Panc1 (cell line): ENCODE results near the gene FOXK2. TPM values are rescaled to one million over a fixed set of nuclear protein-coding genes. Genes with fewer than 3 reads are reported as not detected.

ENCODE experiments used
- ATAC-seq: fragments of 200-7000 bp; cut with Tn5 transposase; 2 replicates; pipeline ENCODE4 v1.9.1; 2020; ENCODE audit warnings: mild to moderate bottlenecking, moderate library complexity
- BruUV-seq: library from RNA; stranded (reverse); fragments of 400-500 nt; replicated peaks from 2 replicates; lab custom pipeline; 2021; lab: Mats Ljungman, UMichigan
- CTCF ChIA-PET: fragments of 300-600 bp; sonication (Branson Sonifier 250); formaldehyde crosslinking; loops from one replicate; lab custom pipeline; 2022; ENCODE audit warnings: antibody characterized with exemption; lab: Charles Lee
- POLR2A ChIA-PET: fragments of 300-600 bp; sonication (Branson Sonifier 250); formaldehyde crosslinking; loops from one replicate; lab custom pipeline; 2022; ENCODE audit warnings: antibody characterized with exemption; lab: Charles Lee
- DNase-seq: peaks from one replicate; pipeline ENCODE4 v3.0.0-alpha.2; 2010; ENCODE audit warnings: low read depth, low spot score
- H3K27ac ChIP-seq: 2 replicates; pipeline ENCODE4 v1.5.1; 2011; ENCODE audit warnings: mild to moderate bottlenecking, low read length, inconsistent platforms
- H3K27me3 ChIP-seq: fragments of 200-500 bp; sonication (Bioruptor generic); 2 replicates; pipeline ENCODE4 v1.6.0; 2014; ENCODE audit warnings: low read length, inconsistent platforms; ENCODE audit not compliant: control insufficient read depth, insufficient read depth
- H3K36me3 ChIP-seq: fragments of 200-500 bp; sonication (Bioruptor generic); 2 replicates; pipeline ENCODE4 v1.5.1; 2014; ENCODE audit warnings: inconsistent platforms, mild to moderate bottlenecking, low read length, moderate library complexity; ENCODE audit not compliant: control insufficient read depth, insufficient read depth
- H3K4me1 ChIP-seq: 2 replicates; pipeline ENCODE4 v1.5.1; 2011; ENCODE audit warnings: inconsistent platforms, mild to moderate bottlenecking, low read length, moderate library complexity; ENCODE audit not compliant: control insufficient read depth, insufficient read depth
- H3K4me3 ChIP-seq, 2 experiments: 2 replicates each; pipeline ENCODE4 v1.5.1; 2011 to 2012; ENCODE audit warnings: low read depth in 2 of 2, low read length in 2 of 2, mild to moderate bottlenecking in 2 of 2, inconsistent platforms in 1 of 2, moderate library complexity in 1 of 2
- H3K9me3 ChIP-seq: fragments of 200-500 bp; sonication (Bioruptor generic); 2 replicates; pipeline ENCODE4 v1.5.1; 2014; ENCODE audit warnings: low read depth, mild to moderate bottlenecking, inconsistent platforms, low read length, moderate library complexity; ENCODE audit not compliant: control insufficient read depth, insufficient read depth
- CTCF ChIP-seq: fragments of 450-650 bp; IDR thresholded peaks from 2 replicates; pipeline ENCODE4 v1.5.1; 2017; ENCODE audit warnings: mild to moderate bottlenecking
- POLR2AphosphoS5 ChIP-seq: IDR thresholded peaks from 2 replicates; pipeline ENCODE4 v1.6.1; 2012; ENCODE audit warnings: mild to moderate bottlenecking, low read depth, low read length, moderate library complexity
- SIN3A ChIP-seq: IDR thresholded peaks from 2 replicates; pipeline ENCODE4 v1.6.1; 2012; ENCODE audit warnings: low read depth, mild to moderate bottlenecking, low read length, moderate library complexity, borderline replicate concordance; ENCODE audit not compliant: insufficient read depth
- TCF7L2 ChIP-seq: IDR thresholded peaks from 2 replicates; pipeline ENCODE4 v1.6.1; 2011; ENCODE audit warnings: mild to moderate bottlenecking, low read depth, low read length, inconsistent platforms
- in situ Hi-C: cut with HindIII; loops from 2 replicates; pipeline ENCODE4 v1.10.0; 2016; ENCODE audit warnings: low sequenced_read_pairs, low pct_unique_long_range_greater_than_20kb
- intact Hi-C: fragments of 100-400 bp; cut with micrococcal nuclease; formaldehyde crosslinking; loops from one replicate; pipeline ENCODE4 v1.10.0; 2022; ENCODE audit not compliant: unreplicated experiment
- total RNA-seq: library from RNA; stranded (reverse); gene quantifications from one replicate; pipeline ENCODE4 v1.2.1, GENCODE V29; 2021; ENCODE audit not compliant: unreplicated experiment
- TF ChIP-seq, protein P1 (sequence below), 2 experiments: IDR thresholded peaks; 2 replicates each; pipeline ENCODE4 v1.6.1; 2011 to 2012; ENCODE audit warnings: low read depth in 2 of 2, control low read depth in 1 of 2, low read length in 1 of 2, mild to moderate bottlenecking in 1 of 2, moderate library complexity in 1 of 2; ENCODE audit not compliant: insufficient read depth in 1 of 2

FOXK2 gene
- total RNA-seq, 1 experiment from 2014 or later = 143 TPM

DNA sequence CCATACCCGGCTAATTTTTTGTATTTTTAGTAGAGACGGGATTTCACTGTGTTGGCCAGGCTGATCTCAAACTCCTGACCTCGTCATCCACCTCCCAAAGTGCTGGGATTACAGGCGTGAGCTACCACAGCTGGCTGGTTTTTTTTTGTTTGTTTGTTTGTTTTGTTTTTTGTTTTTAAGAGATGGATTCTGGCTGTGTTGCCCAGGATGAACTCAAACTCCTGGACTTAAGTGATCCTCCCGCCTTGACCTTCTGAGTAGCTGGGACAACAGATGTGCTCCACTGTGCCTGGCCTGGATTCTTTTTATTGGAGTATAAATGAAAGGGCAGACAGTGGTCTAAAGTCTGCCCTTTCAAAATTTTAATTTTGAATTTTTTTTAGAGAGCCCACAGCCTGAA, 44.7 kb downstream of the FOXK2 start:
- Histone ChIP-seq H3K27me3 (no peaks in the 10 kb centered on the region), H3K27ac (no peak overlapping the region), H3K9me3 (no peaks in the 10 kb centered on the region), H3K4me1 (peaks cover 9% of the 10 kb centered on the region; the same call in 1 of the 2 replicates), H3K4me3 (no peak overlapping the region), H3K36me3 (no peaks in the 10 kb centered on the region; the same call in 1 of the 2 replicates)
- CTCF ChIA-PET = no interaction called here
- intact Hi-C loops = no loop called here
- no TSS peak for BruUV-seq
- TF ChIP-seq, protein P1, sequence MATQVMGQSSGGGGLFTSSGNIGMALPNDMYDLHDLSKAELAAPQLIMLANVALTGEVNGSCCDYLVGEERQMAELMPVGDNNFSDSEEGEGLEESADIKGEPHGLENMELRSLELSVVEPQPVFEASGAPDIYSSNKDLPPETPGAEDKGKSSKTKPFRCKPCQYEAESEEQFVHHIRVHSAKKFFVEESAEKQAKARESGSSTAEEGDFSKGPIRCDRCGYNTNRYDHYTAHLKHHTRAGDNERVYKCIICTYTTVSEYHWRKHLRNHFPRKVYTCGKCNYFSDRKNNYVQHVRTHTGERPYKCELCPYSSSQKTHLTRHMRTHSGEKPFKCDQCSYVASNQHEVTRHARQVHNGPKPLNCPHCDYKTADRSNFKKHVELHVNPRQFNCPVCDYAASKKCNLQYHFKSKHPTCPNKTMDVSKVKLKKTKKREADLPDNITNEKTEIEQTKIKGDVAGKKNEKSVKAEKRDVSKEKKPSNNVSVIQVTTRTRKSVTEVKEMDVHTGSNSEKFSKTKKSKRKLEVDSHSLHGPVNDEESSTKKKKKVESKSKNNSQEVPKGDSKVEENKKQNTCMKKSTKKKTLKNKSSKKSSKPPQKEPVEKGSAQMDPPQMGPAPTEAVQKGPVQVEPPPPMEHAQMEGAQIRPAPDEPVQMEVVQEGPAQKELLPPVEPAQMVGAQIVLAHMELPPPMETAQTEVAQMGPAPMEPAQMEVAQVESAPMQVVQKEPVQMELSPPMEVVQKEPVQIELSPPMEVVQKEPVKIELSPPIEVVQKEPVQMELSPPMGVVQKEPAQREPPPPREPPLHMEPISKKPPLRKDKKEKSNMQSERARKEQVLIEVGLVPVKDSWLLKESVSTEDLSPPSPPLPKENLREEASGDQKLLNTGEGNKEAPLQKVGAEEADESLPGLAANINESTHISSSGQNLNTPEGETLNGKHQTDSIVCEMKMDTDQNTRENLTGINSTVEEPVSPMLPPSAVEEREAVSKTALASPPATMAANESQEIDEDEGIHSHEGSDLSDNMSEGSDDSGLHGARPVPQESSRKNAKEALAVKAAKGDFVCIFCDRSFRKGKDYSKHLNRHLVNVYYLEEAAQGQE (IDR thresholded peaks at IDR 0.05; ENCODE audit: insufficient read depth in 1 of 2, low read depth in 2 of 2, low read length in 1 of 2) = no peak
- TF ChIP-seq SIN3A (no peak), TCF7L2 (no peak), POLR2AphosphoS5 (no peak), CTCF (no peak)
- POLR2A ChIA-PET = no interaction called here
- DNase-seq (no peak), ATAC-seq (no peak)
- in situ Hi-C loops = no loop called here

DNA sequence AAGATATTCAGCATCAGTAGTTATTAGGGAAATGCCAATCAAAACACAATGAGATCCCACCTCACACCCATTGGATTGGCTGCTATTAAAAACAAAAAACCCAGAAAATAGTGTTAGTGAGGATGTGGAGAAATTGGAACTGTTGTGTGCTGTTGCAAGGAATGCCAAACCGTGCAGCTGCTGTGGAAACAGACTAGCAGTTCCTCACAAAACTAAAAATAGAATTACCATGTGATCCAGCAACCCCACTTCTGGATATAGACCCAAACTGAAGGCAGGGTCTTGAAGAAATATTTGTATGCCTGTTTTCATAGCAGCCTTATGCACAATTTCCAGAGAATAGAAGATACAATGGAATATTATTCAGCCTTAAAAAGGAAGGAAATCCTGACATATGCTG, 46.0 kb downstream of the FOXK2 start:
- in situ Hi-C loops (no loop called here), intact Hi-C loops (no loop called here)
- ATAC-seq (no peak), DNase-seq (no peak)
- peaks cover 2% of the 10 kb centered on the region; the same call in 1 of the 2 replicates for H3K36me3 ChIP-seq
- H3K4me3 ChIP-seq = no peak overlapping the region
- TSS peak; percentile 59 for BruUV-seq
- TF ChIP-seq, protein P1 (IDR thresholded peaks at IDR 0.05; ENCODE audit: insufficient read depth in 1 of 2, low read depth in 2 of 2, low read length in 1 of 2) = no peak
- TF ChIP-seq TCF7L2 (no peak), POLR2AphosphoS5 (no peak), SIN3A (no peak), CTCF (no peak)
- ChIA-PET POLR2A (no interaction called here), CTCF (no interaction called here)
- H3K9me3 ChIP-seq = no peaks in the 10 kb centered on the region
- peaks cover 3% of the 10 kb centered on the region; the same call in 1 of the 2 replicates for H3K4me1 ChIP-seq
- H3K27ac ChIP-seq = no peak overlapping the region
- H3K27me3 ChIP-seq = no peaks in the 10 kb centered on the region
